ENCODE measurements around the gene WDR27.

DNA sequence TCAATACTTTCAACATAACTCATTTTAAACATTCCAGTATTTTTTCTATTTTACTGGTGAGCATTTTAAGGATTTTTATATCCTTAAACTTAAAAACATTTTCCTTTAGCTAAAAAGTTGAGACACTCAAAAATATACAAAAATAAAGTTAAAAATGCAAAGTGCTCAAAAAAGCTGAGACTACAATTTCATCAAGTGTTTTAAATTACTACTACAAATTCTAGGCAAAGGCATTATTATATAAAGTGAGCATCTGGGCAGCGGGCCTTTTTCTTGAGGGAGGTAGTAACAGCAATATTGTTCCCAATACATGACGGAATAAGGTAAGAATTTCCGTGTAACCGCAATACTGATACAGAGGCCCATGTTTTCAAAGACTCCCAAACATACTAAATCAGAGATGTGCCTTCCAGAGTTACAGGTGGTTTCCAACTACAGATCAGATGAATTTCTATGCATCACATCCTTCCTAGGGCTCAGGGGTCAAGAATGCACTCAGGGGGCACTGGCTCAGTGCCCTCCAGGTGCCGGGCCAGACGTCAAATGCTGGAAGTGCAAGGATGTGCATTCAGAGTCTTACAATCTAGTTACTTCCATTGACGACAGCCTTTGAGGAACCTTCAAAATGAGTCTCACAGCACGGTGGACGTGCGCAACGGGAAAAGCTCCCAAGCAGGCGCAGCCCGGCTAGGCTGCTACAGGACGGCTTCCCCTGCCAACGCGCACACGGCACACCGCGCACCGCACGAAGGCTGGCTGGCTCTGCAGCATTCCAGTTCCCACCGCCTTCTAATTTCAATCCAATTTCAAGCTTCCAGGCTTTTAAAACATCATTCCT, 20.8 kb upstream of the WDR27 start:
- no peak for TF ChIP-seq CTCF (IDR thresholded peaks at IDR 0.05)
- no peak for TF ChIP-seq POLR2A (IDR thresholded peaks at IDR 0.05)
